Osteocyte (in vitro differentiated cells): ENCODE results near the gene HLA-DMA. TPM values are rescaled to one million over a fixed set of nuclear protein-coding genes. Genes with fewer than 3 reads are reported as not detected.

ENCODE experiments used
- DNase-seq: peaks from one replicate; pipeline ENCODE4 v3.0.0; 2021; ENCODE audit warnings: mixed read lengths; ENCODE audit not compliant: unreplicated experiment; ENCODE audit errors: extremely low spot score
- H3K27ac Mint-ChIP-seq: one replicate; pipeline ENCODE4 v1.8.0; 2021; ENCODE audit warnings: mild to moderate bottlenecking, mixed read lengths; ENCODE audit not compliant: unreplicated experiment
- H3K27me3 Mint-ChIP-seq: one replicate; pipeline ENCODE4 v1.8.0; 2021; ENCODE audit warnings: mixed read lengths; ENCODE audit not compliant: unreplicated experiment
- H3K36me3 Mint-ChIP-seq: one replicate; pipeline ENCODE4 v1.8.0; 2021; ENCODE audit warnings: mixed read lengths; ENCODE audit not compliant: unreplicated experiment
- H3K4me1 Mint-ChIP-seq: one replicate; pipeline ENCODE4 v1.8.0; 2021; ENCODE audit warnings: mixed read lengths; ENCODE audit not compliant: unreplicated experiment
- H3K4me3 Mint-ChIP-seq: one replicate; pipeline ENCODE4 v1.8.0; 2021; ENCODE audit warnings: mild to moderate bottlenecking, moderate library complexity, mixed read lengths; ENCODE audit not compliant: unreplicated experiment
- H3K9me3 Mint-ChIP-seq: one replicate; pipeline ENCODE4 v1.8.0; 2021; ENCODE audit warnings: mixed read lengths; ENCODE audit not compliant: unreplicated experiment
- total RNA-seq: library from RNA; stranded (reverse); gene quantifications from 2 replicates; pipeline ENCODE4 v1.2.1, GENCODE V29; 2021
- TF ChIP-seq, protein P1 (sequence below): fragments of 200-600 bp; sonication (generic); IDR thresholded peaks from 2 replicates; pipeline ENCODE4 v1.5.0; 2021; ENCODE audit warnings: antibody characterized with exemption, mild to moderate bottlenecking, moderate library complexity

Gene HLA-DMA
- total RNA-seq, 1 donor from 2014 or later, result 3.0 TPM

DNA sequence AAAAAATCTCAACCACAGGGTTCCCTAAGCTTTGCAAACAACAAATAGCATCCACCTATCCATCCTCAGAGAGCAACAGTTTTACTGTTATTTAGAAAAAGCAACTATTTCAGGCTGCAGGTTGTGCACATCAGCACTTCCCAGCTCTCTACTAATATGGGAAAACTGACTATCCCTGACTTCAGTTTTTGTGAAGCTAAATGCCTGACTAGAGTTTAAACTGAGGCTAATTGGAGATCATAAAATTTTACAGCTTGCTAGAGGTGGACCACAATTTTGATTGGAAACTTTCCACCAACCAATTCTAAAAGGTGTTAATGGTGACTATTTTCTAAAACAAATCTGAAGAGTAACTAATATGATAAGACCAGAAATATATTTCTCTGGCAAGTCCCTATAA lies 48.9 kb downstream of the HLA-DMA start:
- DNase-seq, result no peak
- Mint-ChIP-seq H3K4me3 (no peak overlapping the region), H3K4me1 (no peaks in the 10 kb centered on the region), H3K9me3 (no peaks in the 10 kb centered on the region), H3K27me3 (no peaks in the 10 kb centered on the region), H3K36me3 (peaks cover 11% of the 10 kb centered on the region), H3K27ac (no peak overlapping the region)
- TF ChIP-seq, protein P1, sequence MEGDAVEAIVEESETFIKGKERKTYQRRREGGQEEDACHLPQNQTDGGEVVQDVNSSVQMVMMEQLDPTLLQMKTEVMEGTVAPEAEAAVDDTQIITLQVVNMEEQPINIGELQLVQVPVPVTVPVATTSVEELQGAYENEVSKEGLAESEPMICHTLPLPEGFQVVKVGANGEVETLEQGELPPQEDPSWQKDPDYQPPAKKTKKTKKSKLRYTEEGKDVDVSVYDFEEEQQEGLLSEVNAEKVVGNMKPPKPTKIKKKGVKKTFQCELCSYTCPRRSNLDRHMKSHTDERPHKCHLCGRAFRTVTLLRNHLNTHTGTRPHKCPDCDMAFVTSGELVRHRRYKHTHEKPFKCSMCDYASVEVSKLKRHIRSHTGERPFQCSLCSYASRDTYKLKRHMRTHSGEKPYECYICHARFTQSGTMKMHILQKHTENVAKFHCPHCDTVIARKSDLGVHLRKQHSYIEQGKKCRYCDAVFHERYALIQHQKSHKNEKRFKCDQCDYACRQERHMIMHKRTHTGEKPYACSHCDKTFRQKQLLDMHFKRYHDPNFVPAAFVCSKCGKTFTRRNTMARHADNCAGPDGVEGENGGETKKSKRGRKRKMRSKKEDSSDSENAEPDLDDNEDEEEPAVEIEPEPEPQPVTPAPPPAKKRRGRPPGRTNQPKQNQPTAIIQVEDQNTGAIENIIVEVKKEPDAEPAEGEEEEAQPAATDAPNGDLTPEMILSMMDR, result no peak

Other genes starting within 250 kb of the HLA-DMA start
- not detected in 2 replicates for gene HLA-DQA2, start 211.7 kb downstream of the HLA-DMA start, total RNA-seq
- gene HLA-DQB2, start 189.6 kb downstream of the HLA-DMA start, total RNA-seq, result not detected in 2 replicates
- gene HLA-DOB, start 136.1 kb downstream of the HLA-DMA start, total RNA-seq, result 0.24 and 0.57 TPM in 2 replicates
- gene TAP2, start 114.4 kb downstream of the HLA-DMA start, total RNA-seq, result 50.1 and 51.9 TPM in 2 replicates
- gene PSMB8, start 109.0 kb downstream of the HLA-DMA start, total RNA-seq, result 66.1 and 68.8 TPM in 2 replicates
- gene TAP1, start 99.4 kb downstream of the HLA-DMA start, total RNA-seq, result 33.2 and 34.5 TPM in 2 replicates
- gene PSMB9, start 98.9 kb downstream of the HLA-DMA start, total RNA-seq, result 20.8 and 26.2 TPM in 2 replicates
- gene HLA-DMB, start 12.1 kb downstream of the HLA-DMA start, total RNA-seq, result not detected in 2 replicates
- 166 and 168 TPM in 2 replicates for gene BRD2, start 15.5 kb upstream of the HLA-DMA start, total RNA-seq
- not detected in 2 replicates for gene HLA-DOA, start 56.5 kb upstream of the HLA-DMA start, total RNA-seq
- gene HLA-DPA1, start 120.6 kb upstream of the HLA-DMA start, total RNA-seq, result 1.8 and 2.0 TPM in 2 replicates
- gene HLA-DPB1, start 122.9 kb upstream of the HLA-DMA start, total RNA-seq, result 4.7 and 5.5 TPM in 2 replicates
- 2.7 and 3.3 TPM in 2 replicates for gene COL11A2, start 239.4 kb upstream of the HLA-DMA start, total RNA-seq
- 53.1 and 58.3 TPM in 2 replicates for gene RXRB, start 247.6 kb upstream of the HLA-DMA start, total RNA-seq
- 201 and 209 TPM in 2 replicates for gene SLC39A7, start 247.8 kb upstream of the HLA-DMA start, total RNA-seq